ENCODE data around the gene HEY2.
A peak's percentile ranks its signal among the peaks of the same experiment; 100 is the strongest.

HEY2 gene

DNA sequence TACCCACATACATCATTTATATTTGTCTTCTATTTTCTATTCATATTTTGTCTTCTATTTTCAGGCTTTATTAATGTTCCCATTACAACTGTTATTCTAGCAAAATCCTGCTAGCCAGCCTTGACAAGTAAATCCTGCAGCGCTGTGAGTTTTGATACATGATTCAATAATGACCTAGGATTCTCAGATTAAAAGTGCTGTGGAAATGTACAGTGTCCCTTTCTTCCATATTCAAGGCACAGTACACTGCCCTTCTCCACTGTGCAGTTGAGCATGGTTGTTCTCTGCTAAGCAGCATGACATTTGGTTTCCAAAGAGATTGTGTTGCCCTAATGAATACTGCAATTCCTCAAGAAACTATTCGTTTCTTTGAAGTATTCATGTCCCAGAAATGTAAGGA lies 5.8 kb upstream of the HEY2 start:
- DNase-seq (ENCODE audit: low read depth in 3 of 3) = no peak

DNA sequence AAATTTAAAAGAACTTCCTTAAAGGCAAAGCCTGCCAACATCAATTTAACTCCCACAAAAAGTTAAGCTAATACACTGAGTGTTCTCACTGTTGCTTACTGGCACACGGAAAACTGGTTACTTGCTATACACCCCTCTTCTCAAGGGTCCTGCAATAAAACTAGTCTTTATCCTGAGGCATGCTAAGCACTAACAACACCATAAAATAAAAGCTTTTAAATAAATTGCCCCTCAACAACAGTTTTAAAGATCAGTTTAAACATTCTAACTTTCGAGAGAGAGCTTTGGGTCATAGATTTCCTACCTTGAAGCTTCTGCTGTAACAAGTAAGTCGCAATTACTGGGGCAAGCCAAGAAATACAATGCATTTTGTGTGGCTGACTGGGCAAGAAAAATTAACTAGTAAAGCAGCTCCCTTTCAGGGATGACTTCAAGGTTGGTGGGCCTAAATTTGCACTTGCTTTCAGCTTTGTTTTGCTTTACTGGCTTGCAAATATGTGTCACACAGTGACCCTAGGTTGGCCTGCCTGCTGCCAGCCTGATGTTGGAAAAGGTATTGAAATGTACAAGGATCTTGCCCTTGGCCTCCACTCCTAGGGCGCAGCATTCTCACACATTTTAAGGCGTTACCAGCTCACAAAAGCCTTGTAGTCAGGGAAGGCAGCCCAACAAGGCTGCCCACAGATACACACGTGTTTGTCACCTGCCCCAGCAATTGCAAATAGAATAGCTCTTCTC lies 4.0 kb upstream of the HEY2 start:
- no peak for DNase-seq (ENCODE audit: low read depth in 3 of 3)

DNA sequence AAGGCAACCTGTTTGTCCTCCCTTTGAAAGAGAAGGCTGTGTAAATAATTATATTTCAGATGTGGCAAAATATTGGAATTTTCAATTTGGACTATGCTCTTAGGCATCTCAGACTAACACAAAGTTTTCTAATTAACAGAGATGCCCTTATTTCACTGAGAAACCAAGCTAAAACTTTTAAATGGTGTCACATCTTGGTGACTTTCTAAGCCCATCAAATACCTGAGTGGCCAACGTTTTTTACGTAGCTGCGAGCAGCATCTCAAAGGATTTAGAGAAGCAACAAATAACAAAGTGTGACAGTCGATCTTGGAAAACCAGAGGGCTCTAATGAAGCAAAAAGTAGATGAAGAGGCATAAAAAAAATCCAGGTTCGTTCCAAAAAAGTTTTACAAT lies 3.4 kb upstream of the HEY2 start:
- no peak for DNase-seq (ENCODE audit: low read depth in 3 of 3)

DNA sequence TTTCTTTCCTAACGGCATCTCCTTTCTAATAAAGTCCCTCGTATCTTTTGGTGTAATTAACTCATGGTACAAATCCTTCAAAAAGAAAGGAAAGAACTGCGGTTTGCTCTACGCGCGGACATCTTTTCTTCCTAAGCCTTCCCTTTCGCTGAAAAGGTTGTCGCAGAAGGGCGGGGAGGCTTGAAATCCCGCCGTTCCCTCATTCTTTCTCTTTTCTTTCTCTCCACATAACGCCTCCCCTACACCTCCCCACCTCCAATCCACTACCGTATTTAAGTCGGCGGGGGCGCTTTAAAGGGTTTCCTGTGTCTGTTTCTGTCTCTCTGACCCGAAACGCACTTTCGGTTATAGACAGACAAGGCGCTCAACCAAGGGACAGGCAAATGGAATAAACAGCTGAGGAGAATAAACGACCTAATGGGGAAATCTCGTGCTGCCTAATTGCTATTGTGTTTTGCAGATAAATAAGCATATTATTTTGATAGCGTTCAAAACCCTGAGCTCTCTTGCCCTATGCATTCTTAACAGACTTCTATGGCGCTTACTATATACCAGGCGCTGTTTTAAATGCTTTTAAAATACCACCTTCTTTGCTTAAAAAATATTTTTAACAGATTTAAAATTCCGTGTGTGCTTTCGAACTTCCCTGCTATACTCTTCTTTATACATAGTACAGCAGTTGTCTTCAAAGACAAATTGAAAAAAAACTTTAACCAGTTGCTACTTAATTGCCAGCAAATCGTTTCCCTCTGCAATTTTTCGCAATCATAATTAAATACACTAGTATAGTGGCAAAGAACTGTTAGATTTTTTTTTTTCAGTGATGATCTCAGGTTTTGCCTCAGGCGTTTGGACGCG lies 2.5 kb upstream of the HEY2 start:
- peak in 2 of 3 experiments; percentile 42 to 57 for DNase-seq (ENCODE audit: low read depth in 3 of 3)

DNA sequence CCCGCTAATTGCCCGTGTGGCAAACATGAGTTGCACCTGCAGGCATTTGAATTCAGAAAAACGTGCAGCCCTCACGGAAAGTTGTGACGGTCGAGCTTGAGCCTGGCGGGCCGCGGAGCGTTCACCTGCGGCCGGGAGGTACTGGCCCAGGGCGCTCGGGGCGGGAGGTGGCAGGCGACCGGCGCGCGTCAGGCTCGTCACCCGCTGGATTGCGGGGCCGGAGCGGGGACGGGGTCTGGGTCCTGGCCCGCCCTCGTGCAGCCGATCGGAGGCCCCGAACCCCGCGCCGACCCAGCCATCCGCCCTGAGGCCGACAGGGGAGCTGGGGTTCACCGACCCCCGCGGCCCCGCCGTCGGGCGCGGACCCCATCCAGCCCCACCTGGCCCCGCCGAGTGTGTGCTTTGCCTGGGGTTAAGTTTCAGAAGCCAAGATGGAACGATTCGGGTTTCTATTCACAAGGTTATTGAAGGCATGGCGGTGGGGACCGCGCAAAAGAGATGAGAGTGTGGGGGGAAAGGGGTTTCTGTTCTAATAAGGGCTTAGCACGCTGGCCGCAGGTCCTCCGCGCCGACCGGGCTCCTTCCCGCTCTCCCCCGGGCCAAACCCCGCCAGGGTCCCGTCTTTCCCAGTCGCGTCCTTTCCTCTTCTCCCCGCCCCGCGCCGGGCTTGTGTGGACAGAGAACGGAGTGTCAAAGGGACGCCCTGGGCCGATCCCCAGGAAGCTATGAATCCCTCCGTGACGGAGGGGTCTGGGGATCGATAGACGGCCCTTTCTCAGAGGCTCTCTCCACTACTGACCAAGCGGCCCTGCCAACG lies 1.6 kb upstream of the HEY2 start:
- peak in 1 of 3 experiments; percentile 14 for DNase-seq (ENCODE audit: low read depth in 3 of 3)

DNA sequence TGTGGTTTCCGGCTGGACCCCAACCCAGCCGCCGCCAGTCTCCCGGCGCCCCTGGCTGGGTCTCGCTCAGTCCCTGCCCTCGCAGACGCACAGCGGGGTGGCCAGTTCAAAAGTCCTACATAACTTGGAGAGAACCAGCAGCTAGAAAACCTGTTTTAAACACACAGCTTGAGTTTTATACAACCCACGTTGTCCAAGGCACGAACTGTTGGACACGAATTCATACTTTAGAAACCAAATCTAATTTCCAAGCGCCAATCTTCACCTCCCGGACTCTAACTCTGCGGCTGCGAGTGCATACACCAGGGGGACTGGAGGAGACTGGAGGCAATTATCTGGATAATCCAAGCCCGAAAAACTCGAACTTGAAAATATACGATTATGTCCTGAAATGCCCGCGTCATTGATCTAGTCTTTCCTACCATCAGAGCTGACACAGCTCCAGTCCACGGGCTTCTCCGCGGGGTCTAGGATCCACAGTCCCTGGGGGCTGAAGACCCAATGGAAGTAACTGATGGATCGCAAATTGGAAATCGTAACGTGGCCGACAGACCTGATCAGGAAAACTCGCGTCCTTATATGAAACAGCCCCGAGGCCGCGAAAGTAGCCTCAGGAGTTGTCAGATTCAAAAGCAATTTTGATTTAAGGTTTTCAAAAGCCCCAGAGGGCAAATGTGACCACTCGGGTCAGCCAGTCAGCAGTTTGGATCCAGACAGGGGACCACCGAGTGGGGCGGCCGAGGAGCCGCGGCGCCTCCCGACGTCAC lies 843 bp upstream of the HEY2 start:
- peak in 1 of 3 experiments; percentile 7 for DNase-seq (ENCODE audit: low read depth in 3 of 3)

DNA sequence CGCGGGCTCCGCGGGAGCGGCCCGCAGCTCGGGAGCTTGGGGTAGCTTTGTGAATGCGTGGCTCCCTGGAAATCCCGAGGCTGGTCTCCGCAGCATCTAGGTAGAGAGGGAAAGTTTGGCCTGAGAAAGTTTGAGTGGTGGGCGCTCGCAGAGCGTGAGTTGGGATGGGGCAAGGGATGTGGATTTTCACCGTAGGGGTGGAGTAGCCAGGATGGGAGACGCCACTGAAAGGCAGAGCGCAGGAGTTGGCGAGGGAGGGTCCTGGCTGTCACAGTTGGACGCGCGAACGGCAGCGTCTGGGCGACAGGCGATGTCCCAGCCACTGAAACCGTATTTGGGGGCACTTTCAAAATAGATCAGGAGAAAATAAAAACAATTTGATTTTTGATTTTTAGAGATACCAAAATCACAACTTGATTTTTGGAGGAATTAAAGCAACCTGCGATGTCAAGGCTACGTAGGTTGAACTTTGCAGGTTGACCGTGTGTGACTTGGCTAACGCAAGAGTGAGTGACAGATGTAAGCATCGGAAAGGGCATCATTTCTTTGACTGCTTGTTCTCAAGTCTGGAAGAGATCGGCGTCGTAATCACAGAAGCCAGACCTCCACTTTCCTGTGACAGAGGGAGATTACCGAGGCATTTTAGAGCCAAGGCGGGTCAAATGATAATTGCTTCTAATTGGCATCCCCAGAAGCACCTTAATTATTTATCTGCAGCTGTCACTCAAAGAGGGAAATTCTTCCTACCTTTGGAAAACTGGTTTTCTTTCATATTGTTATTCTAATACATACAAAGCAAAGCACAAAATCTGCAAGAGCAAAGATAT lies 646 bp downstream of the HEY2 start:
- no peak for DNase-seq (ENCODE audit: low read depth in 3 of 3)

DNA sequence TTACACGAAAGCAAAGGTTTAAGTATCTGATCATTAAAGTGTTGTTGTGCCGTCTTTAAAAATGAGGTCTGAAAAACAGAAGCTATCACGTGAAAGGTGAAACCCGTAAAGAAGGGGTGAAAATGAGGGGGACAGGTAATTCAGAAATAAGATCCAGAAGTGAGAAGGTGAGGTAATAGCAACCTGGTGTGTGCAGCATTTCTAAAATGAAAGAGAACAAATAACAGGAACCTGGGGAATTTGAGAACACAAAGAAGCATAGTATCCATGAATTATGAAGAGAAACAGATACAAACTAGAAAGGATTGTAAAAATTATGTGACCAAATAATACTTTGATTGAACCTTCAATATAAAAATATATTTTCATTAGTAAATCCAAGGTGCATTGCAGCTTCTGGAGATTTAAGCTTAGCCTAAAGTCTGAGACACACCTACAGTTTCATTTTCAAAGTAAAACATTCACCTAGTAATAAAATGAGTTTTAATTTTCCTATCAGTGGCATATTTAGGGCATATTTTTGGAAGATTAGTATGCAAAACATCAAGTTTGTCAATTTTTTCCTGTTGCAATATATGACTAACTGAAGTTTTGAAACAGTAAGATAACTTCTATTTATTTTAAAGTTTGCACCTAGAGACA lies 1.4 kb downstream of the HEY2 start:
- no peak for DNase-seq (ENCODE audit: low read depth in 3 of 3)

DNA sequence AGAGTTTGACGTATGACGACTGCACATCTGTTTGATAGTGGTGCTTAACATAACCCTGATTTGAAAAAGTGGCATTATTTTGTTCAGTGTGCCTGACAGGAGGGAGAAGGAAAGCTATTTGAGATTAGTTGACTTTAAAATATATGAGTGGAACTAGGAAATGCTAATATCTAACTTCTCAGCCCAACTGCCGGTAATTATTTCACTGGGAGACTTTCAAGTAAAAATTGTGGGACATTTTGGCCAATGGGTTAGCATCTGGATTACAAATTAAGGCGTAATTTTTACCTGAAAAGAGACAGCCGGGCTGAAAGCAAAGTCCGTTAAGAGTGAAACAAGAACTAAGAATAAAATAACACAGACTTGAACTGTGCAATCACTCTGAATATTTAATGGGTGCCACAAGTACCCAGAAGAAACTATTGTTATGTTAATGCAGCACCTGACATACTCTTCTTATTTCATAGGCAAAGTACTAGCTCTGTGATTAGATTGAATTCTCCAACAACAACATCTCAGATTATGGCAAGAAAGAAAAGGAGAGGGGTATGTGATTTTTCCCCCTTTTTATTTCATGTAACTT lies 2.0 kb downstream of the HEY2 start:
- DNase-seq (ENCODE audit: low read depth in 3 of 3) = no peak

DNA sequence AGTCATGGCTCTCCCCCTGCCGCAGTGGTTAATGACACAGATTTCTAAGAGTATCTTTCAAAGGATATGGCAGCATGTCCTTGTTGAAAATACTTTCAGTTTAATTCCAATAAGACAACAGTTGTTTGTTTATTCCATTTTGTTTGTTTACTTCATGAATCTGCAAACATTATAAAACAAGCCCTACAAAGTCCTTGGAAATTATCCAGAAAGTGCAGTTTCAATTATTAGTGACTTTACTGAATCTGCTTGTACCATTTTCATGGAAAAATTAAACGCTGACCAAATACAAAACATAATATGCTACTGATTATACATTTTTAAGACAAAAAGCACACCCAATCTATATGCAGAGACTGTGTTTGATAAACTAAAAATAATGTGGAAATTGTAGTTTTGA lies 3.3 kb downstream of the HEY2 start:
- DNase-seq (ENCODE audit: low read depth in 3 of 3) = no peak

DNA sequence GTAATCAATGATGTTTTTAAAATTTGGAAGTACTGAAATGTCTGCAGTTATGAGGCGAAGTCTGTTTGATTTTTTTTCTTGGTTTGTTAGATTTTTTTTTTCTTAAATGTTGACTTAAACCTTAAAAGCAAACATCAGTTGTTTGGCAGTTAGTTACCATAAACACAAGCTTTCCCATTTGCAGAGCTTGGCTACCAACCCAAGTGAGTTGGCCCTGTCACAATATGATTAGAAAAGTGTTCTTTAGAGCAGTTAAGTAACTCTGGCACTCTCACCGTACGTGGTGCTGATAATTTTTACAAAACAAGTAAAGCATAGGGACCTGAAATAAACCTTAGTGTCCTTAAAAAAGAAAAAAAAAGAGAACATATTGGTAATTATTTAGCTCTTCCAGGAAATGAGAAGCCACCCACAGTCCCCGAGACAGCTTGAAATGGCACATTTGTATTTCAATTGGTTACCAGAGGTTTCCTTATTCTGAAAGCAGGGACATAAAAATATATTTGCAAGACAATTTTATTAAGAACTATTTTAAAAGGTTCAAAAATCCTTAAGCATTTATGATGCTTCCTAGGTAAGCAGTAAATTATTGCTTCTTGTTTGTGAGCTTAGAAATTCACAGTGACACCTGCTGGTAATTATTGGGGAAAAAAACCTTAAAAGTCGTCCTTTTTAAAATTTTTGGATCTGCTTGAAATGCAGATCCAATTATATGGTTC lies 3.9 kb downstream of the HEY2 start:
- no peak for DNase-seq (ENCODE audit: low read depth in 3 of 3)

DNA sequence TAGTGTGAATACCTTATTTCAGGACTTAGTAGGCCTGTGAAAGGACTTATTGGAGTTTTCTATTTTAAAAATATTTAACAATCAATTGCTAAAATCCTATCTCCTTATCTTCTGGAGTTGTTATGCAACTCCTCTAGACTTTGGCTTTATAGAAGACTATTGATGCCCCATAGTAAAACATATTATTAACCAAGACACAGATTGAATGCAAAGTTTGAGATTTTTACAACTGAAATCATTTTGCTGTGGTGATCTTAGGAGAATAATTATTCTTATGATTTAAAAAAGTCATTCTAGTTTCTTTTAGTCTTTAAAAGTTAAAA lies 4.5 kb downstream of the HEY2 start:
- no peak for DNase-seq (ENCODE audit: low read depth in 3 of 3)

DNA sequence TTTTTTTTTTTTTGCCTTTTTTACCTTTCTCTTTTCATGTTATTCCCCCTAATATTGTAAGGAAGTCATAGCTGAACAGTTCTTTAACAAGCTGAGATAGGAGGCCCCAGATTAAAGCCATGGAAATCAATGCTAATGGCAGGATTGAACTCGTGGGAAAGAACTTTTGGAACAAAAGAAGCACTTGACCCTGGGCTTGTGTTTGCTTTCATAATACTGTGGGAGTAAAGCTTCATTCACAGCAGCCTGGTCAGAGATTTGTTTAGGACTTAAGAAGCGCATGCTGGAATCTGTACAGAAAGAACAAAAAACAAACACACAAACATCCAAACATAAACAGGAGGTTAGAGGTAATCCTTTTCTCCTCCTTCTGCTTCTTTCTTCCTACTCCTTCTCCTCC lies 5.1 kb downstream of the HEY2 start:
- no peak for DNase-seq (ENCODE audit: low read depth in 3 of 3)

DNA sequence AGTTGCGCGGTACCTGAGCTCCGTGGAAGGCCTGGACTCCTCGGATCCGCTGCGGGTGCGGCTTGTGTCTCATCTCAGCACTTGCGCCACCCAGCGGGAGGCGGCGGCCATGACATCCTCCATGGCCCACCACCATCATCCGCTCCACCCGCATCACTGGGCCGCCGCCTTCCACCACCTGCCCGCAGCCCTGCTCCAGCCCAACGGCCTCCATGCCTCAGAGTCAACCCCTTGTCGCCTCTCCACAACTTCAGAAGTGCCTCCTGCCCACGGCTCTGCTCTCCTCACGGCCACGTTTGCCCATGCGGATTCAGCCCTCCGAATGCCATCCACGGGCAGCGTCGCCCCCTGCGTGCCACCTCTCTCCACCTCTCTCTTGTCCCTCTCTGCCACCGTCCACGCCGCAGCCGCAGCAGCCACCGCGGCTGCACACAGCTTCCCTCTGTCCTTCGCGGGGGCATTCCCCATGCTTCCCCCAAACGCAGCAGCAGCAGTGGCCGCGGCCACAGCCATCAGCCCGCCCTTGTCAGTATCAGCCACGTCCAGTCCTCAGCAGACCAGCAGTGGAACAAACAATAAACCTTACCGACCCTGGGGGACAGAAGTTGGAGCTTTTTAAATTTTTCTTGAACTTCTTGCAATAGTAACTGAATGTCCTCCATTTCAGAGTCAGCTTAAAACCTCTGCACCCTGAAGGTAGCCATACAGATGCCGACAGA lies 9.9 kb downstream of the HEY2 start:
- DNase-seq (ENCODE audit: low read depth in 3 of 3) = peak in 1 of 3 experiments; percentile 12

DNA sequence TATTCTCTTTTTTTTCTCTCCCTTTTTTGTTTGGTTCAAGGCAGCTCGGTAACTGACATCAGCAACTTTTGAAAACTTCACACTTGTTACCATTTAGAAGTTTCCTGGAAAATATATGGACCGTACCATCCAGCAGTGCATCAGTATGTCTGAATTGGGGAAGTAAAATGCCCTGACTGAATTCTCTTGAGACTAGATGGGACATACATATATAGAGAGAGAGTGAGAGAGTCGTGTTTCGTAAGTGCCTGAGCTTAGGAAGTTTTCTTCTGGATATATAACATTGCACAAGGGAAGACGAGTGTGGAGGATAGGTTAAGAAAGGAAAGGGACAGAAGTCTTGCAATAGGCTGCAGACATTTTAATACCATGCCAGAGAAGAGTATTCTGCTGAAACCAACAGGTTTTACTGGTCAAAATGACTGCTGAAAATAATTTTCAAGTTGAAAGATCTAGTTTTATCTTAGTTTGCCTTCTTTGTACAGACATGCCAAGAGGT lies 10.6 kb downstream of the HEY2 start:
- DNase-seq (ENCODE audit: low read depth in 3 of 3) = no peak

DNA sequence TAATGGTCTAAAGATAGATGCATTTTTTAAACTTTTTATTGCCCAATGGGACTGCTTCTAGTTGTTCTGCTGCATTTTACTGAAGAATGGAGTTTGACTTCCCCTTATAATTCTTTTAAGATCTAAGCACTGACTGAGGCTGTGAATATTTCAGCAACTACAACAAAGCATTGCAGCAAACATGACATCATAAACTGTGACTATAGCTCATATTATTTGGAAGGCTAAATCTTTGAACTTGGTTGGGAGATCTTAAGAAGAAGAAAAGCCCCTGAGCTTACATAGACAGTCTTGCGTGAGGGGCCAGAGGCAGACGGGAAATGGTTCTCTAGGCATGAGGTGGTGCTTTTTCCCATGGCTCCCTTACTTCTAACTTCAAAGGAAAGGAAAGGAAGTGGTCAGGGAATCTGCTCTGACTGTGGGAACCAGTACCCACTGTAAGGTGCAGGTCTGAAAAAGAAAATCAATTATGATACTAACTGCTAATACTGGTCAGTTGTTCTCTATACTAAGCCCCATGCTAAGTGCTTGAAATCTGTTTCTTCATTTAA lies 14.8 kb downstream of the HEY2 start:
- no peak for DNase-seq (ENCODE audit: low read depth in 3 of 3)

DNA sequence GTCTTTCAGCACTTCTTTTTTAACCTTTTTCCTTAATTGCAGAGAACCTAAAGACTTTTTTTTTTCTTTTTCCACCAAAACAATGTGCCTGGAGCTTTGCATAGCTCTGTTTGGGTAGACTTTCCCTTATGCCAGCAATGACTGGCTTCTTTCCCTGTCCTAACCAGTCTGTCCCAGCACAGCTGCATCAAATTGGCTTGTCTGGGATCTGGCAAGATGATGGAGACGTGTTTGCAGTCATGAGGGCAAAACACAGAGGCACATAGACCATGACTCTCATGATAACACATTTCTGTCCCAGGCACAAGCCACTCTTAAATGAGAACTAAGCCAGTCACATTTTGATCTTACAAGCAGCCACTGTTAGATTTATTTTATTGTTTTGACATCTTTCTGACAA lies 16.5 kb downstream of the HEY2 start:
- no peak for DNase-seq (ENCODE audit: low read depth in 3 of 3)

DNA sequence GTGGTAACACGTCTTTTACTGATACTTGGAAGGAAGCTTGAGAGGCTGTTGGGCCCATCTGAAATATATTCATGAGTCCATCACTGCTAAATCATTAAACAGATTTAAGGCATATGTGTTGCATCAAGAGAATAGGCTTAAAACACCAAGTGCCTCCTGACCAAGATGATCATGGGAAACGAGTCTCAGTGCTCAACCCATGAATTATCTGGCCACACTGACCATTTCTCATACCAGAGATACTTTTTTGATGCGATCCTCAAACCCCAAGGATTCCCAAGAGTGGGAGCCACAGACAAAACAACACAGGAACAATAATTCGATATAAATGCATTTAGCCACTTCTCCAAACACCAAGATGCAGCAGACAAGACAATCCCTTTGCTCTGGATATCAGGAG lies 17.2 kb downstream of the HEY2 start:
- no peak for DNase-seq (ENCODE audit: low read depth in 3 of 3)
